Body of pancreas (tissue), 4 donors: ENCODE data around the gene RPS6KA5. TPM values are rescaled to one million over a fixed set of nuclear protein-coding genes. Genes with fewer than 3 reads are reported as not detected.
"Not testable (repeated sequence)": the region's sequence is repeated elsewhere in the genome, so short reads cannot be mapped to it uniquely, and the experiment has no call there.

Experiments
- ATAC-seq: fragments of 150-250 bp; one replicate; pipeline ENCODE4 v1.9.1; 2016
- DNase-seq, 4 donors: peaks; one replicate each; pipeline ENCODE4 v3.0.0-alpha.2; 2019
- H3K27ac ChIP-seq, 4 donors: fragments of 200-600 bp; sonication (generic); 1 replicate in 3 of 4; 2 replicates in 1 of 4; pipeline versions ENCODE4 v1.5.1 to v1.6.1; 2016 to 2019; ENCODE audit warnings: mild to moderate bottlenecking in 1 of 4, mixed read lengths in 1 of 4, moderate library complexity in 1 of 4
- H3K27me3 ChIP-seq, 2 donors: fragments of 200-600 bp; sonication (generic); one replicate each; pipeline ENCODE4 v1.6.0; 2016; ENCODE audit warnings: mild to moderate bottlenecking in 1 of 2
- H3K36me3 ChIP-seq, 2 donors: fragments of 200-600 bp; sonication (generic); replicated peaks in 1 of 2; 2 replicates each; pipeline ENCODE4 v1.5.1; 2016; ENCODE audit warnings: low read depth in 2 of 2; ENCODE audit not compliant: insufficient read depth in 1 of 2
- H3K4me1 ChIP-seq: fragments of 200-600 bp; sonication (generic); one replicate; pipeline ENCODE4 v1.6.0; 2016
- H3K4me3 ChIP-seq, 2 donors: fragments of 200-600 bp; sonication (generic); 1 replicate in 1 of 2; 2 replicates in 1 of 2; pipeline ENCODE4 v1.5.1; 2016 to 2019
- H3K9me3 ChIP-seq, 3 donors: fragments of 200-600 bp; sonication (generic); 1 replicate in 2 of 3; 2 replicates in 1 of 3; pipeline ENCODE4 v1.5.1; 2016
- POLR2A ChIP-seq, 3 donors: fragments of 450-650 bp; IDR thresholded peaks; one replicate each; pipeline ENCODE4 v1.6.1; 2016; ENCODE audit warnings: antibody characterized with exemption in 3 of 3, mild to moderate bottlenecking in 2 of 3
- WGBS, 2 donors: methylation state at CpG; one replicate each; pipeline ENCODE4 v1.1.5; 2017; 5-methylcytosine and 5-hydroxymethylcytosine counted together
- intact Hi-C: fragments of 100-400 bp; cut with DNase I; formaldehyde crosslinking; loops from one replicate; pipeline ENCODE4 v1.15.1; 2023
- total RNA-seq, 2 donors: library from RNA; depleted of rRNA; stranded (reverse); fragments of >200 nt; gene quantifications; one replicate each; pipeline ENCODE4 v1.1.0, GENCODE V29; 2016
- TF ChIP-seq, protein P1 (sequence below), 7 experiments: fragments of 450-650 bp in 4 of 7; fragments of 200-600 bp in 3 of 7; sonication (generic) in 3 of 7; IDR thresholded peaks; one replicate each; pipeline ENCODE4 v1.5.1; 2016 to 2019; ENCODE audit warnings: antibody characterized with exemption in 7 of 7

RPS6KA5 gene
- total RNA-seq, 2 donors from 2014 or later: 0.66 to 2.9 TPM

DNA sequence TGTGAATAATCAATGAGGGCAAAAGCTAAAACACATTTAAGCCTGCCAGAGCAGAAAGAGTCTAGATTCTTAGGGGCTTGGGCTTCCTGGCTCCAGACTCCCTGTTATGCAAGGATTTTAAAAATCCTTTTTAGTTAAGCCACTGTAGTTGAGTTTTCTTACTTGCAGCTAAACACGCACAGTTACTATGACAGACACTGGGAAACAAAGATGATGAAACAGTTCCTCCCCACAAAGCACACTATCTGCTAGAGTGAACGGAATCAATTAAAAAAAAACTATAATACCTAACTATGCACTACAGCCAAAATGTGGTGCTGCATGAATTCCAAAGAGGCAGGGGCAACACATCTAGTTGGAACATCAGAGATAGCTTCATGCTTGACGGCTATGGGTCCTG is 28.2 kb downstream of the RPS6KA5 start:
- TF ChIP-seq POLR2A (IDR thresholded peaks at IDR 0.05): no peak
- TF ChIP-seq, protein P1, sequence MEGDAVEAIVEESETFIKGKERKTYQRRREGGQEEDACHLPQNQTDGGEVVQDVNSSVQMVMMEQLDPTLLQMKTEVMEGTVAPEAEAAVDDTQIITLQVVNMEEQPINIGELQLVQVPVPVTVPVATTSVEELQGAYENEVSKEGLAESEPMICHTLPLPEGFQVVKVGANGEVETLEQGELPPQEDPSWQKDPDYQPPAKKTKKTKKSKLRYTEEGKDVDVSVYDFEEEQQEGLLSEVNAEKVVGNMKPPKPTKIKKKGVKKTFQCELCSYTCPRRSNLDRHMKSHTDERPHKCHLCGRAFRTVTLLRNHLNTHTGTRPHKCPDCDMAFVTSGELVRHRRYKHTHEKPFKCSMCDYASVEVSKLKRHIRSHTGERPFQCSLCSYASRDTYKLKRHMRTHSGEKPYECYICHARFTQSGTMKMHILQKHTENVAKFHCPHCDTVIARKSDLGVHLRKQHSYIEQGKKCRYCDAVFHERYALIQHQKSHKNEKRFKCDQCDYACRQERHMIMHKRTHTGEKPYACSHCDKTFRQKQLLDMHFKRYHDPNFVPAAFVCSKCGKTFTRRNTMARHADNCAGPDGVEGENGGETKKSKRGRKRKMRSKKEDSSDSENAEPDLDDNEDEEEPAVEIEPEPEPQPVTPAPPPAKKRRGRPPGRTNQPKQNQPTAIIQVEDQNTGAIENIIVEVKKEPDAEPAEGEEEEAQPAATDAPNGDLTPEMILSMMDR (IDR thresholded peaks at IDR 0.05): no peak
- ATAC-seq (no peak), DNase-seq (no peak)
- Histone ChIP-seq H3K27me3 (no peaks in the 10 kb centered on the region), H3K4me3 (no peak overlapping the region), H3K27ac (no peak overlapping the region), H3K36me3 (no peaks in the 10 kb centered on the region), H3K4me1 (no peaks in the 10 kb centered on the region), H3K9me3 (no peaks in the 10 kb centered on the region)
- intact Hi-C loops: no loop called here
- WGBS, 2 donors: 76 to 78% methylated on average over 3 of the region's 3 CpGs

- H3K9me3 ChIP-seq: no peaks in the 10 kb centered on the region
- H3K27me3 ChIP-seq: no peaks in the 10 kb centered on the region
- 81 to 91% methylated on average over 4 of the region's 4 CpGs for WGBS, 2 donors
- no peak overlapping the region for H3K27ac ChIP-seq
- no peak for ATAC-seq
- H3K4me1 ChIP-seq: no peaks in the 10 kb centered on the region
- no peak overlapping the region for H3K4me3 ChIP-seq
- no peaks in the 10 kb centered on the region for H3K36me3 ChIP-seq
- no peak for DNase-seq
- intact Hi-C loops: no loop called here
- TF ChIP-seq, protein P1 (IDR thresholded peaks at IDR 0.05): no peak
- TF ChIP-seq POLR2A (IDR thresholded peaks at IDR 0.05): no peak
Measured at GRCh38 chr14:91031666-91032065, 28.8 kb downstream of the RPS6KA5 start.

- intact Hi-C loops: no loop called here
- Histone ChIP-seq H3K36me3 (no peaks in the 10 kb centered on the region), H3K4me1 (no peaks in the 10 kb centered on the region), H3K9me3 (no peaks in the 10 kb centered on the region), H3K4me3 (no peak overlapping the region), H3K27me3 (no peaks in the 10 kb centered on the region), H3K27ac (no peak overlapping the region)
- no peak for DNase-seq
- TF ChIP-seq, protein P1 (IDR thresholded peaks at IDR 0.05): no peak
- no peak for TF ChIP-seq POLR2A (IDR thresholded peaks at IDR 0.05)
- 38 to 48% methylated on average over 1 of the region's 1 CpG for WGBS, 2 donors
- no peak for ATAC-seq
Measured at GRCh38 chr14:91029456-91030217, 30.8 kb downstream of the RPS6KA5 start.

DNA sequence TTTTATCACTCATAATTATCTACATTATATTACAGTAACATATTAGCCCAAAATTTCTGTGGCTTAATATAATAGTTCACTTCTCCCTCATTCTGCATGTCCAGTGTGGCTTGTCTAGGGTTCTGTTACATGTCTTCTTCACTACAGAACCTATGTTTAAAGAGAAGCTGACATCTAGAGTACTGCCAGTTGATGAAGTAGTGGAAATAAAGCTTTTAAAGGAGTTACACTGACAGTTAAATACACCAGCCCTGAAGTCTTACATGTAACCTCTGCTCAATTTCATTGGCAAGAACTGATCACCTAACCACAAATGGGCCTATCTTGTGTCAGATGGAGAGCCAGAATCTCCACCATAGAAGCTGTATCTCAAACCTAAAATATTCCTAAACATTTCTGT is 32.9 kb downstream of the RPS6KA5 start:
- ATAC-seq: no peak
- H3K27ac ChIP-seq: no peak overlapping the region
- intact Hi-C loops: no loop called here
- no peaks in the 10 kb centered on the region for H3K27me3 ChIP-seq
- no peak for DNase-seq
- no peaks in the 10 kb centered on the region for H3K9me3 ChIP-seq
- no peaks in the 10 kb centered on the region for H3K4me1 ChIP-seq
- H3K36me3 ChIP-seq: no peaks in the 10 kb centered on the region
- no peak overlapping the region for H3K4me3 ChIP-seq
- TF ChIP-seq, protein P1 (IDR thresholded peaks at IDR 0.05): no peak
- TF ChIP-seq POLR2A (IDR thresholded peaks at IDR 0.05): no peak

- H3K27me3 ChIP-seq, H3K9me3 ChIP-seq, H3K4me1 ChIP-seq, ATAC-seq, intact Hi-C loops, H3K4me3 ChIP-seq, H3K36me3 ChIP-seq, DNase-seq: not testable (repeated sequence)
- 79 to 86% methylated on average over 9 of the region's 9 CpGs for WGBS, 2 donors
- H3K27ac ChIP-seq: peak overlapping the region in 1 of 4 donors; percentile 46
Measured at GRCh38 chr14:91022622-91023028, 37.8 kb downstream of the RPS6KA5 start.
